ENCODE results near the gene TM9SF1. TPM values are rescaled to one million over a fixed set of nuclear protein-coding genes. Genes with fewer than 3 reads are reported as not detected.
A peak's percentile ranks its signal among the peaks of the same experiment; 100 is the strongest.

TM9SF1 gene
- total RNA-seq, 1 donor from 2014 or later, result 30.8 TPM

GRCh38 chr14:24146453-24146977, 48.7 kb downstream of the TM9SF1 start, which contains the start of gene PSME2:
TSS of gene PSME2 (minus strand) at chr14:24146610. CDS start at chr14:24146581, 29 bp downstream.
- DNase-seq (ENCODE audit: low spot score), result peak; percentile 90
- peak within 1 kb of the TSS; percentile 100 for H3K4me3 Mint-ChIP-seq (ENCODE audit: low read depth)
- no peaks in the 10 kb centered on the region for H3K27me3 Mint-ChIP-seq (ENCODE audit: low read depth)
- peaks cover 80% of the 10 kb centered on the region for H3K36me3 Mint-ChIP-seq (ENCODE audit: low read depth)
- peaks cover 47% of the 10 kb centered on the region for H3K4me1 Mint-ChIP-seq (ENCODE audit: low read depth)
- H3K9me3 Mint-ChIP-seq, result no peaks in the 10 kb centered on the region
- intact Hi-C loops (cut with micrococcal nuclease), result loop anchor here (1.0 to 2.0 kb wide), 2 partner anchors 42 to 86 kb away; partner anchors contain the start of genes GMPR2, IPO4 and NEDD8
- peak within 1 kb of the TSS; percentile 100 for H3K27ac Mint-ChIP-seq

GRCh38 chr14:24145690-24146452, 49.4 kb downstream of the TM9SF1 start:
- no peak for DNase-seq (ENCODE audit: low spot score)
- H3K4me1 Mint-ChIP-seq (ENCODE audit: low read depth), result peaks cover 47% of the 10 kb centered on the region
- no peaks in the 10 kb centered on the region for H3K27me3 Mint-ChIP-seq (ENCODE audit: low read depth)
- peak overlapping the region; percentile 100 for H3K27ac Mint-ChIP-seq
- H3K36me3 Mint-ChIP-seq (ENCODE audit: low read depth), result peaks cover 74% of the 10 kb centered on the region
- no peaks in the 10 kb centered on the region for H3K9me3 Mint-ChIP-seq
- intact Hi-C loops (cut with micrococcal nuclease), result loop anchor here (1.0 to 2.0 kb wide), 2 partner anchors 43 to 86 kb away; partner anchors contain the start of genes GMPR2, IPO4 and NEDD8
- H3K4me3 Mint-ChIP-seq (ENCODE audit: low read depth), result peak overlapping the region; percentile 100

GRCh38 chr14:24145219-24145618, 50.0 kb downstream of the TM9SF1 start:
- intact Hi-C loops (cut with micrococcal nuclease), result no loop called here
- Mint-ChIP-seq H3K9me3 (no peaks in the 10 kb centered on the region), H3K27me3 (ENCODE audit: low read depth) (no peaks in the 10 kb centered on the region), H3K4me3 (ENCODE audit: low read depth) (peak overlapping the region; percentile 100), H3K36me3 (ENCODE audit: low read depth) (peaks cover 73% of the 10 kb centered on the region), H3K4me1 (ENCODE audit: low read depth) (peaks cover 43% of the 10 kb centered on the region), H3K27ac (peak overlapping the region; percentile 100)
- no peak for DNase-seq (ENCODE audit: low spot score)

- intact Hi-C loops (cut with micrococcal nuclease), result loop anchor here (5.0 kb wide), 1 partner anchor 68 kb away; the partner anchor contains the start of gene CHMP4A
- DNase-seq (ENCODE audit: low spot score), result no peak
- H3K4me3 Mint-ChIP-seq (ENCODE audit: low read depth), result peak overlapping the region; percentile 100
- H3K27me3 Mint-ChIP-seq (ENCODE audit: low read depth), result no peaks in the 10 kb centered on the region
- peaks cover 44% of the 10 kb centered on the region for H3K4me1 Mint-ChIP-seq (ENCODE audit: low read depth)
- H3K9me3 Mint-ChIP-seq, result no peaks in the 10 kb centered on the region
- peaks cover 71% of the 10 kb centered on the region for H3K36me3 Mint-ChIP-seq (ENCODE audit: low read depth)
- H3K27ac Mint-ChIP-seq, result peak overlapping the region; percentile 72
These were observed 50.8 kb downstream of the TM9SF1 start for GRCh38 chr14:24144451-24144850.

- DNase-seq (ENCODE audit: low spot score), result no peak
- Mint-ChIP-seq H3K36me3 (ENCODE audit: low read depth) (peaks cover 71% of the 10 kb centered on the region), H3K4me1 (ENCODE audit: low read depth) (peaks cover 50% of the 10 kb centered on the region), H3K27me3 (ENCODE audit: low read depth) (no peaks in the 10 kb centered on the region), H3K4me3 (ENCODE audit: low read depth) (peak overlapping the region; percentile 0), H3K27ac (no peak overlapping the region), H3K9me3 (no peaks in the 10 kb centered on the region)
- intact Hi-C loops (cut with micrococcal nuclease), result loop anchor here (5.0 kb wide), 1 partner anchor 69 kb away; the partner anchor contains the start of gene CHMP4A
These were observed 51.7 kb downstream of the TM9SF1 start for GRCh38 chr14:24143511-24143910.

- Mint-ChIP-seq H3K36me3 (ENCODE audit: low read depth) (peaks cover 82% of the 10 kb centered on the region), H3K27me3 (ENCODE audit: low read depth) (no peaks in the 10 kb centered on the region), H3K4me3 (ENCODE audit: low read depth) (peak within 1 kb of the TSS; percentile 91)
These were observed 54.0 kb downstream of the TM9SF1 start, which contains the start of gene EMC9 for GRCh38 chr14:24141097-24141880. TSS of gene EMC9 (minus strand) at chr14:24141591. CDS start at chr14:24141304, 287 bp downstream.

GRCh38 chr14:24139272-24139934, 55.8 kb downstream of the TM9SF1 start:
- no peak for DNase-seq (ENCODE audit: low spot score)
- peaks cover 65% of the 10 kb centered on the region for H3K36me3 Mint-ChIP-seq (ENCODE audit: low read depth)
- H3K4me3 Mint-ChIP-seq (ENCODE audit: low read depth), result peak overlapping the region; percentile 91
- H3K4me1 Mint-ChIP-seq (ENCODE audit: low read depth), result peaks cover 51% of the 10 kb centered on the region
- intact Hi-C loops (cut with micrococcal nuclease), result no loop called here
- H3K9me3 Mint-ChIP-seq, result no peaks in the 10 kb centered on the region
- H3K27ac Mint-ChIP-seq, result peak overlapping the region; percentile 56
- no peaks in the 10 kb centered on the region for H3K27me3 Mint-ChIP-seq (ENCODE audit: low read depth)

More at GRCh38 chr14:24141097-24141880, 54.0 kb downstream of the TM9SF1 start, which contains the start of gene EMC9:
- intact Hi-C loops (cut with micrococcal nuclease), result loop anchor here (1.0 to 5.0 kb wide), 3 partner anchors 20 to 71 kb away; partner anchors contain the start of genes CHMP4A, DCAF11, IRF9 and NRL
- DNase-seq (ENCODE audit: low spot score), result peak; percentile 100
- Mint-ChIP-seq H3K9me3 (no peaks in the 10 kb centered on the region), H3K4me1 (ENCODE audit: low read depth) (peaks cover 58% of the 10 kb centered on the region), H3K27ac (peak within 1 kb of the TSS; percentile 79)

Other genes with a start within 250 kb of the TM9SF1 start
- gene DHRS4, start 241.7 kb downstream of the TM9SF1 start, total RNA-seq, result 17.8 and 22.5 TPM in 2 replicates
- 23.9 and 24.9 TPM in 2 replicates for gene DHRS4L2, start 206.5 kb downstream of the TM9SF1 start, total RNA-seq
- 1.3 and 1.7 TPM in 2 replicates for gene CARMIL3, start 143.4 kb downstream of the TM9SF1 start, total RNA-seq
- gene CPNE6, start 123.9 kb downstream of the TM9SF1 start, total RNA-seq, result not detected in 2 replicates
- 62.7 and 62.8 TPM in 2 replicates for gene PCK2, start 101.1 kb downstream of the TM9SF1 start, total RNA-seq
- 67.2 and 77.3 TPM in 2 replicates for gene DCAF11, start 80.7 kb downstream of the TM9SF1 start, total RNA-seq
- gene NRL, start 80.5 kb downstream of the TM9SF1 start, total RNA-seq, result 1.6 and 1.8 TPM in 2 replicates
- gene FITM1, start 64.8 kb downstream of the TM9SF1 start, total RNA-seq, result 1.0 and 1.2 TPM in 2 replicates
- gene PSME1, start 59.2 kb downstream of the TM9SF1 start, total RNA-seq, result 340 and 342 TPM in 2 replicates
- gene EMC9, start 53.9 kb downstream of the TM9SF1 start, total RNA-seq, result 26.4 and 30.4 TPM in 2 replicates
- 567 TPM in 2 replicates for gene PSME2, start 48.8 kb downstream of the TM9SF1 start, total RNA-seq
- 80.4 and 92.0 TPM in 2 replicates for gene RNF31, start 47.9 kb downstream of the TM9SF1 start, total RNA-seq
- 124 and 129 TPM in 2 replicates for gene IRF9, start 34.2 kb downstream of the TM9SF1 start, total RNA-seq
- gene REC8, start 23.4 kb downstream of the TM9SF1 start, total RNA-seq, result 20.0 and 28.2 TPM in 2 replicates
- 77.0 and 80.4 TPM in 2 replicates for gene IPO4, start 6.6 kb downstream of the TM9SF1 start, total RNA-seq
- gene TSSK4, start 10.3 kb upstream of the TM9SF1 start, total RNA-seq, result 0.21 TPM in 1 of 2 replicates, not detected in the other
- gene CHMP4A, start 18.0 kb upstream of the TM9SF1 start, total RNA-seq, result 80.0 and 82.4 TPM in 2 replicates
- gene MDP1, start 20.6 kb upstream of the TM9SF1 start, total RNA-seq, result 13.2 and 13.5 TPM in 2 replicates
- gene NEDD8, start 36.9 kb upstream of the TM9SF1 start, total RNA-seq, result 194 and 202 TPM in 2 replicates
- gene GMPR2, start 37.5 kb upstream of the TM9SF1 start, total RNA-seq, result 36.3 and 43.8 TPM in 2 replicates
- 81.1 and 87.3 TPM in 2 replicates for gene TINF2, start 47.2 kb upstream of the TM9SF1 start, total RNA-seq
- gene TGM1, start 67.7 kb upstream of the TM9SF1 start, total RNA-seq, result 3.4 and 4.4 TPM in 2 replicates
- gene RABGGTA, start 76.2 kb upstream of the TM9SF1 start, total RNA-seq, result 33.9 and 38.4 TPM in 2 replicates
- 9.7 and 10.4 TPM in 2 replicates for gene DHRS1, start 104.3 kb upstream of the TM9SF1 start, total RNA-seq
- 39.7 and 42.0 TPM in 2 replicates for gene NOP9, start 104.4 kb upstream of the TM9SF1 start, total RNA-seq
- 19.6 and 24.7 TPM in 2 replicates for gene CIDEB, start 112.5 kb upstream of the TM9SF1 start, total RNA-seq
- gene LTB4R2, start 114.7 kb upstream of the TM9SF1 start, total RNA-seq, result 7.9 and 9.5 TPM in 2 replicates
- gene LTB4R, start 116.1 kb upstream of the TM9SF1 start, total RNA-seq, result 10.7 and 11.9 TPM in 2 replicates
- gene ADCY4, start 139.6 kb upstream of the TM9SF1 start, total RNA-seq, result 1.5 and 2.3 TPM in 2 replicates
- gene RIPK3, start 144.6 kb upstream of the TM9SF1 start, total RNA-seq, result 13.2 and 15.4 TPM in 2 replicates
- 0.21 TPM in 1 of 2 replicates, not detected in the other for gene NFATC4, start 172.7 kb upstream of the TM9SF1 start, total RNA-seq
- 0.02 and 0.34 TPM in 2 replicates for gene NYNRIN, start 203.6 kb upstream of the TM9SF1 start, total RNA-seq
- 5.4 and 5.5 TPM in 2 replicates for gene CBLN3, start 234.2 kb upstream of the TM9SF1 start, total RNA-seq
- gene KHNYN, start 234.5 kb upstream of the TM9SF1 start, total RNA-seq, result 72.6 and 75.3 TPM in 2 replicates
- gene SDR39U1, start 247.3 kb upstream of the TM9SF1 start, total RNA-seq, result 40.8 and 47.7 TPM in 2 replicates

All from activated T-helper 2 cell treated with anti-CD3 and anti-CD28 coated beads, Interferon-gamma antibody, Interleukin-2, Interleukin-4, amounts not matched to agents 10 μg/mL and 5 μg/mL and 100 μg/mL, durations not matched to agents 14 hours and 24 hours and 36 hours (primary cell).